Caki2 (cell line): ENCODE measurements around the gene DPAGT1. TPM values are rescaled to one million over a fixed set of nuclear protein-coding genes. Genes with fewer than 3 reads are reported as not detected.

Experiments
- DNase-seq: peaks from one replicate; pipeline ENCODE4 v3.0.0-alpha.2; 2015; ENCODE audit warnings: low read depth
- in situ Hi-C: cut with HindIII; loops from 2 replicates; pipeline ENCODE4 v1.10.0; 2016; ENCODE audit warnings: low sequenced_read_pairs, low pct_unique_long_range_greater_than_20kb, mixed read lengths
- total RNA-seq: library from RNA; depleted of rRNA; stranded (reverse); fragments of >200 nt; shearing (Covaris generic); gene quantifications from 2 replicates; pipeline ENCODE4 v1.2.3, GENCODE V29; 2014; ENCODE audit warnings: low replicate concordance; rRNA removed

Gene DPAGT1
- total RNA-seq, 1 experiment from 2014 or later: 13.1 TPM

- no peak for DNase-seq
- in situ Hi-C loops: no loop called here
Observed at GRCh38 chr11:119048644-119049043, 53.0 kb downstream of the DPAGT1 start.

GRCh38 chr11:119047205-119047604 lies 54.4 kb downstream of the DPAGT1 start:
- in situ Hi-C loops: no loop called here
- no peak for DNase-seq

Other genes starting within 250 kb of the DPAGT1 start
- gene CXCR5, start 218.0 kb downstream of the DPAGT1 start, total RNA-seq: not detected in 2 replicates
- 3.4 and 3.9 TPM in 2 replicates for gene BCL9L, start 175.9 kb downstream of the DPAGT1 start, total RNA-seq
- gene UPK2, start 145.6 kb downstream of the DPAGT1 start, total RNA-seq: not detected in 2 replicates
- not detected in 2 replicates for gene FOXR1, start 130.1 kb downstream of the DPAGT1 start, total RNA-seq
- gene CENATAC, start 103.7 kb downstream of the DPAGT1 start, total RNA-seq: 2.8 and 6.6 TPM in 2 replicates
- 1,530 and 1,545 TPM in 2 replicates for gene RPS25, start 83.5 kb downstream of the DPAGT1 start, total RNA-seq
- 77.2 and 80.8 TPM in 2 replicates for gene TRAPPC4, start 83.1 kb downstream of the DPAGT1 start, total RNA-seq
- 18.5 and 28.3 TPM in 2 replicates for gene SLC37A4, start 71.0 kb downstream of the DPAGT1 start, total RNA-seq
- gene HYOU1, start 44.6 kb downstream of the DPAGT1 start, total RNA-seq: 74.1 and 92.8 TPM in 2 replicates
- 11.1 and 11.6 TPM in 2 replicates for gene VPS11, start 34.0 kb downstream of the DPAGT1 start, total RNA-seq
- 56.3 and 66.6 TPM in 2 replicates for gene HMBS, start 17.0 kb downstream of the DPAGT1 start, total RNA-seq
- gene C2CD2L, start 5.5 kb upstream of the DPAGT1 start, total RNA-seq: 2.5 and 3.2 TPM in 2 replicates
- gene HINFP, start 19.7 kb upstream of the DPAGT1 start, total RNA-seq: 7.7 and 11.0 TPM in 2 replicates
- gene ABCG4, start 47.2 kb upstream of the DPAGT1 start, total RNA-seq: not detected in 2 replicates
- gene NLRX1, start 66.9 kb upstream of the DPAGT1 start, total RNA-seq: 35.8 and 43.3 TPM in 2 replicates
- 0.61 and 0.95 TPM in 2 replicates for gene NHERF4, start 83.6 kb upstream of the DPAGT1 start, total RNA-seq
- gene CBL, start 104.5 kb upstream of the DPAGT1 start, total RNA-seq: 3.7 and 6.4 TPM in 2 replicates
- gene MCAM, start 215.3 kb upstream of the DPAGT1 start, total RNA-seq: 0.27 TPM in 1 of 2 replicates, not detected in the other
- gene RNF26, start 232.7 kb upstream of the DPAGT1 start, total RNA-seq: 8.0 and 13.4 TPM in 2 replicates
- gene C1QTNF5, start 239.0 kb upstream of the DPAGT1 start, total RNA-seq: not detected in 2 replicates
- gene MFRP, start 244.9 kb upstream of the DPAGT1 start, total RNA-seq: not detected in 2 replicates